KG1 (cell line): ENCODE measurements around the gene AGR2.
"Not testable (repeated sequence)": the region's sequence is repeated elsewhere in the genome, so short reads cannot be mapped to it uniquely, and the experiment has no call there.

Source experiments
- DNase-seq: peaks from one replicate; lab custom pipeline; 2025; lab: John Stamatoyannopoulos, UW

The AGR2 gene

GRCh38 chr7:16773884-16774283 lies 30.9 kb downstream of the AGR2 start:
- DNase-seq: no peak

- DNase-seq: no peak
Measured at GRCh38 chr7:16773326-16773725, 31.5 kb downstream of the AGR2 start.

DNA sequence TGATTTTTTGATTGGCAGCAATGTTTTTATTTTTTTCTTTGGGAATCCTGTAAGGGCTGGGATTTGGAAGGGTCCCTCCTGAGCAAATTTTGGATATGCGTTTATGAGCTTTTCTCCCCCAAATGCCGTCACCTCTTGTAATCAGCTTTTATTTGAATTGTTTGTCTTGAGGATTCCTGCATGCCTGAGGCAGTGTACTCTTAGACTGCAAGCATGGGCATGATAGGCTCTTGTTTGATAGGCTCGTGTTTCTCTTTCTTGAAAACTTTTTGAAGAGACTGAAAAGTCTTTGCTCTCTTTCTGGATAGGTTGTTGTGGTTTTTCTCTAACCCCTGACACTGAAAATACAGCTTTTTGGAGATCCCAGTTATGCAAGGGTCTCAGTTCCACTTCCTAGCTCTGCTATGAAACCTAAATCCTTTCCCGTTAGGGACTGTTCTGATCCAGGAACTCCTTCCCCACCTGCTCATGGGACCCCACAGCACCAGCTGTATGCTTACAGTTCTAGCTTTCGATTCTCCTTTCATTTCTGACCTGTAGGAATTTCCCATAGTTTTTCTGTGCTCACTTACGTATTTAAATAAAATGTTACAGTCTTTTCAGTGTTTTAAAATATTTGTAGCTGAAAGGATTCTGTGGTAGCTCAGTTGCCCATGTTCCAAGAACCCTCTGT lies 34.0 kb downstream of the AGR2 start:
- DNase-seq: no peak

GRCh38 chr7:16769994-16770393 lies 34.8 kb downstream of the AGR2 start:
- DNase-seq: not testable (repeated sequence)

GRCh38 chr7:16765436-16765859 lies 39.4 kb downstream of the AGR2 start:
- DNase-seq: no peak

DNA sequence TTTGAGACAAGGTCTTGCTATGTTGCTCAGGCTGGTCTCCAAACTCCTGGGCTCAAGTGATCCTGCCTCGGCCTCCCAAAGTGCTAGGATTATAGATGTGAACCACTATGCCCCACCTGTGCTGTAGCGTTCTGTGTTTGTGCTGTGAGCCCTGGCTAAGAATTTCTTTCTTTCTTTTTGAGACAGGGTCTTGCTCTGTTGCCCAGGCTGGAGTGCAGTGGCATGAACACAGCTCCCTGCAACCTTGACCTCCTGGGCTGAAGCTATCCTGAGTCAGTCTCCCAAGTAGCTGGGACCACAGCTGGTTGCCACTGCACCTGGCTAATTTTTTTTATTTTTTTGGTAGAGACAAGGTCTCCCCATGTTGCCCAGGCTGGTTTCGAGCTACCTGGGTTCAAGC lies 39.9 kb downstream of the AGR2 start:
- DNase-seq: no peak

DNA sequence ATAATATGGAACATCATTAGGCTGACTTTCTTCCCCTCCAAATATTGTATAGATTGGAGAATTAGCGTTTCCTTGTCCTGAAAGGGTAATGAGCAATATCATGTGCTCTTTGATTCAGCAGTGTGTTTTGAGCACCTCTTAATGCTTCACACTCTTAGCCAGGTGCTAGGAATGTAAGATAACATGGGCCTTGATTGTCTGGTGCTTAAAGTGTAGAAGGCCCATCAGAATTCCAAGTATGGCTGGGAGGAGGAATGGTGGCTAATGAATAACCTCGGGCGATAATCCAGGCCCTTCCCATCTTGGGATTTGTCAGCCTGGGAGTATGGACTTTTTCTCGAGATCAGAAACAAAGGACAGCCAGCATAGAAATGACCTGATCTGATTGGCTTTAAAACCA lies 42.6 kb downstream of the AGR2 start:
- no peak for DNase-seq

DNA sequence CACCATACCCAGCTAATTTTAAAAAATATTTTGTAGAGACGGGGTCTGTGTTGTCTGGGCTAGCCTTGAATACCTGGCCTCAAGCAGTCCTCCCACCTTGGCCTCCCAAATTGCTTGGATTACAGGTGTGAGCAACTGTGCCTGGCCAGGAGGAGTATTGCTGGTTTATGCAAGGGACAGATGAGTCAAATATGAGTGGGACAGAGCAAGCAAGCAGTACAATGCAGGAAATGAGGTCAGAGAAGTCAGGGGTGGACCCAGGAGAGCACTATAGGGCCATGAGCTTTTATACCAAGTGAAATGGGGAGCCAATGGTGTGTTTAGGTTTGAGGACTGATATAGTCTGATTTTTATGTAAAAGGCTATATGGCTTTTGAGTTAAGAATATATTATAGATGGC lies 45.0 kb downstream of the AGR2 start:
- DNase-seq: no peak

DNA sequence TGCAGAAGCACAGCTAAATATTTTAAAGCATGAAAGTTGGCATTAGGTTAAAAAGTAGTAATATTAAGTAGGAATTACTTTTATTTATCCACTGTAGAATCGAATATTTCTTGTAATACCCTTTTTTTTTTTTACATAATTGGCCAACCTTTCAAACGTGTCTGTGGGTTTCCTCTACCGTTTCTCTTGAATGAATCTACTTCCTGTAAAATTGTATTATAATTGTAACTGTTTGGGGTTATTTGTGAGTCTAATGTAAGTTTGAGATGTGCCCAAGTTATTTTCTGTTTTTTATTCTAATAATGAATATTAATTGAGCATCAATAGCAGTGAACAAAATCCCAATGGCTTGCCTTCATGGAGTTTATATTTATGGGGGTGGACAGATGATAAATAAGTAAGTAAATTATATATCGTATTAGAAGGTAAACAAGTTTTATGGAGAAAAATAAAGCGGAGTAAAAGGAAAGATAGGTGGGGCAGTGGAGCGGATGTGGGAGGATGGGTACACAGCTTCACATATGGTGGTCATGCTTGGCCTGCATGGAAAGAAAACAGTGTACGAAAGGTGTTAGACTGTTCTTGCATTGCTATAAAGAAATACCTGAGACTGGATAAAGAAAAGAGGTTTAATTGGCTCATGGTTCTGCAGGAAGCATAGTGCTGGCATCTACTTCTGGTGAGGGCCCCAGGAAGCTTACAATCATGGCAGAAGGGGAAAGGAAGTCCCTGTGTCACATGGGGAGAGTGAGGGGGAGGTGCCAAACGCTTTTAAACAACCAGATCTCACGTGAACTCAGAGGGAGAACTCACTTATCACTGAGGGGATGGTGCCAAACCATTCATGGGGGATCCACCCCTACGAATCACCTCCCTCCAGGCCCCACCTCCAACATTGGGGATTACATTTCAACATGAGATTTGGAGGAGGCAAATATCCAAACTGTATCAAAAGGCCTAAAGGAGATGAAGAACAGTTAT lies 45.9 kb downstream of the AGR2 start:
- DNase-seq: no peak

DNA sequence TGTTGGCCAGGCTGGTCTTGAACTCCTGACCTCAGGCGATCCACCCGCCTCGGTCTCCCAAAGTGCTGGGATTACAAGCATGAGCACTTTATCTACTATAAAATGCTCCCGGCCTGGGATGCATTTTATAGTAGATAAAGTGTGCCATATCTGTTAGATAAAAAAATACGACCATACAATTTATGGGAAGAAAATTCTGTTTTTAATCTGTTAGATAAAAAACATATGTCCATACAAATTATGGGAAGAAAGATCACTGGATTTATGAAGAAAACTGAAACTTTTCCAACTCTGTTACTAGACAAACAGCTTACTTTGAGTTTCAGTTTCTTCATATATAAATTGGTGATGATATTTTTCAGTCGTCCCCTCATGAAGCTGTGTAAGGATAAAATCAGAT lies 46.8 kb downstream of the AGR2 start:
- DNase-seq: no peak

- DNase-seq: no peak
Measured at GRCh38 chr7:16755397-16755796, 49.4 kb downstream of the AGR2 start.

- no peak for DNase-seq
Measured at GRCh38 chr7:16754856-16755317, 49.9 kb downstream of the AGR2 start.

GRCh38 chr7:16753932-16754855 lies 50.6 kb downstream of the AGR2 start:
- DNase-seq: peak; percentile 47

DNA sequence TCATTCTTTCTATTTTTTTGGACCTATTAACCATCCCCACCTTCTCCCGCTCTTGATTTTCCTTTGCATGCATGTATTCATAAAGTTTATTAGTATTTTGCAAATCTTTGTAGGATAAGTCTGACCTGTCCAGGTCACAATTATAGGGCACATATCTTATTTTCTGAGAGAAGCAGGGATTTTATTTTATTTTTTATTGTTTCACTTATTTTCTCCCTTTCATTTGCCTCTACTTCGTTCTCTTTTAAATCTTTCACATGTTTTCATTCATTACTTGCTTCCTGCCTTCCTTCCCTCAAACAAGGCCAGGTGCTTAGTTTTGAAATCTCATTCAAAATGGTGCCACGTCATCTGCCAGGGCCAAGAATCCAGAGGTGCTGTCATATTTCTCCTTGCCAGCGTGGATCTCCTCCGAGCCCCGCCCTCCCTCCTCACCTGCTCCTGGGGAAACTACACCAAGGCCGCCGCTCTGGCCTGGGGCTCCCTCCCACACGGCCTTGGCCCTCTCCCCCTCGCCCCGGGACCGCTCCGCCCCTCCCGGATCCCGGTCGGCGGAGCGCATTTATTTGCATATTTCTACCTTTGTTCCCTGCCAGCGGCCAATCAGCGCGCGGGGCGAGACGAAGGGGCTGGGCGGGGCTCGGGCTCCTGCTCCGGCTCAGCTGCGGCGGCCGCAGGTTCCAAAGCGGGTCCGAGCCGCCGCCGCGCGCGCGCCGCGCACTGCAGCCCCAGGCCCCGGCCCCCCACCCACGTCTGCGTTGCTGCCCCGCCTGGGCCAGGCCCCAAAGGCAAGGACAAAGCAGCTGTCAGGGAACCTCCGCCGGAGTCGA lies 51.5 kb downstream of the AGR2 start, which contains the start of gene TSPAN13:
TSS of gene TSPAN13 (plus strand) at position 654 of the 830 bp plus-strand sequence. CDS start 213 bp downstream, outside the sequence.
- DNase-seq: peak; percentile 61

- DNase-seq: no peak
Measured at GRCh38 chr7:16747102-16747501, 57.7 kb downstream of the AGR2 start.

- no peak for DNase-seq
Measured at GRCh38 chr7:16745645-16746044, 59.2 kb downstream of the AGR2 start.

DNA sequence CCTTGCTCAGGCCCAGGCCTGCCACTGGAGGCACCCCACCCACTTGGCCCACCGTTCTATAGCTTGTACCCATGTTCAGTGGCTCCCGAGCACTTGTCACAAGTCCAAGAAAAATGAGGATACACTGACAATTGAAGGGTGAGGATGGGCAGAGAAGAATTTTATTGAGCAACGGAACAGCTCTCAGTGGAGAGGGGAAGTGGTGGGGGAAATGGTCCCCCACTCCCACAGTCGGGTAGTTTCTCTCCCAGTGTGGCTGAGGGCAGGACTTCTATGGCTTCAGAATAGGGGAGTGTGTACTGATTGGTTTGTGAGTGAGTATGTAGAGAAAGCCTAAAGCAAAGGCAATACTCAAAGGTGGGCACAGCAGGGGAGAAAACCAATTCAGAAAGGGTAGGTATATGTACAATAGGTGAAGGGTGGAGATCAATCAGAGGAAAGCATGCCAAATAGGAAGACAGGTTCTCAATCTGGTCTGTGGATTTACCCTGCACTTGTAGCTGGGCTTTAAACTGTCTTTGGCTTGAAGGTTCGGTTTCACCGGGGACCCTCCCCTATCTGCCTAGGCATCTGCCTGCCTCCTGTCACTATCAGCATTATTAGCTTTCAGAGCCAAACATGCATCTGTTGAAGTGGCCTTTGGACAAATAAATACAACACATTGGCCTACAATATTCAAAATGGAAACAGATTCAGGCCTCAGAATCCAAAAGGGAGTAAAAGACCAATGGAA lies 60.1 kb downstream of the AGR2 start:
- no peak for DNase-seq

DNA sequence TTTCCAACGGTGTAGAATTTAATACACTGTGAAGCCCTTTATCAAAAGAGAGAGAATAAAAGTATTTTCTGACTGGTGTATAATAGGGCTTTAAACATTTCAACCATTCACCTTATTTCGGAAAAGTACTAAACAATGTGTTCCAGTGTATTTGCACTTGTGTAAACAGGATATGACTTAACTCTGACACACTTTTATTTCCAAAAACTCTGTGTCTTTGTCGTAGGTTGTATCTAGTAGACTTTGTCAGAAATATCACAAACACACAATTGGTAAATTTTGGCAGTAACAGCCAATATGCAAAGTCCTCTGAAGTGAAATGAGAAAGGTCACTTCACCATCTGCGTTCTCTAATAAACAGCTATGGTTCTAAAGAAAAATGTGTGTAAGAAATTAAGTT lies 61.6 kb downstream of the AGR2 start:
- DNase-seq: no peak

DNA sequence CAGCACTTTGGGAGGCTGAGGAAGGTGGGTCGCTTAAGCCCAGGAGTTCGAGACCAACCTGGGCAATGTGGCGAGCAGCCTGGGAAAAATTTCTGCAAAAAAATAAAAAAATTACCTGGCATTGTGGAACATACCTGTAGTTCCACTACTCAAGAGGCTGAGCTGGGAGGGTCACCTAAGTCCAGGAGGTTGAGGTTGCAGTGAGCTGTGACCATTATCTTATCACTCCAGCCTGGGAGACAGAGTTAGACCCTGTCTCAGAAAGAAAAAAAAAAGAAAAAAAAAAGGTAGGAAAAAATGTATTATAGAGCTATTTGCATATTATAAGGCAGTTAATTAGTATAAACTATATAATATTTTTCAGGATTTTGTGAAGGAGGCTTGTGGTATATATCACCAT lies 62.3 kb downstream of the AGR2 start:
- no peak for DNase-seq
